ENCODE measurements around the gene HS1BP3. TPM values are rescaled to one million over a fixed set of nuclear protein-coding genes. Genes with fewer than 3 reads are reported as not detected.
A peak's percentile ranks its signal among the peaks of the same experiment; 100 is the strongest.

The HS1BP3 gene, protein sequence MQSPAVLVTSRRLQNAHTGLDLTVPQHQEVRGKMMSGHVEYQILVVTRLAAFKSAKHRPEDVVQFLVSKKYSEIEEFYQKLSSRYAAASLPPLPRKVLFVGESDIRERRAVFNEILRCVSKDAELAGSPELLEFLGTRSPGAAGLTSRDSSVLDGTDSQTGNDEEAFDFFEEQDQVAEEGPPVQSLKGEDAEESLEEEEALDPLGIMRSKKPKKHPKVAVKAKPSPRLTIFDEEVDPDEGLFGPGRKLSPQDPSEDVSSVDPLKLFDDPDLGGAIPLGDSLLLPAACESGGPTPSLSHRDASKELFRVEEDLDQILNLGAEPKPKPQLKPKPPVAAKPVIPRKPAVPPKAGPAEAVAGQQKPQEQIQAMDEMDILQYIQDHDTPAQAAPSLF
- total RNA-seq: 10 to 100 TPM; 17.4 to 25.7 (median 22.8) TPM
- 25.1 TPM for total RNA-seq (2013)

DNA sequence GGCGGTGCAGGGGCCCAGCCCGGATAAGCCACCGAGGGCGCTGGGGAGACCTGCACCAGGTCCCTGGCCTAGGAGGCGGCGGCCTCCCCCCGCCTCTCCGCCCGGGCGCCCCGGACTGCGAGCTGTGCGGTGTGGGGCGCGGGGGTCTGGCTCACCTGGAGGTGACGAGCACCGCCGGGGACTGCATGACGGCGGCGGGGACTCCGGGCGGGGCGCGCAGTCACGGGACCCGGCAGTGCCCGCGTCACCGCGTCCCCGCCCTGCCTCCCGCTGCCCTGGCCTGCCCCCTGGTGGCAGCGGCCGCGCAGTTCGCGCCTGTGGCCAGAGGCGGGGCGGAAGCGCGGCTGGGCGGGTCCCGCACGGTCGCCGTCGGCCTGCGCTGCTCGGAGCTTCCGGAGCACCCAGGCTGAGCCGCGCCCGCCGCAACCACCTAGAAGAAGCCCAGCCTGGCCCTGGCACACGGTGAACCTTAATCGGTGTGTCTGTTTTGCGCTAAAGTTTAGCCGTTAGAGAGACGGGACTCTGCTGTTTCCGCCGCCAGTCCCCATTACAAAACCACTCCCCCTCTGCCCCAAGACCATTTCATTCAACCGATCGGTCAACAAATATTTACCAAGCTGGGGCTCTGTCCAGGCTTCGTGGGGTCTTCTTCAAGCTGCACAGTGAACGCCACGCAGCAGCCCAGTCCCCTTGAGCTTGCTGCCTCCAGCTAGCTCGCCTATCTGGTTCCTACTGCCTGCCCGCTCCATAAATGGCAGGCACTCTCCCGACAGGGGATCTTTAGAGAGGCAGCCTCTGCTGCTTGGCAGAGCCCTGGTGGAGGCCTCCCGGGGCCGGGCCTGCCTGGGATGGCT is at the start of gene HS1BP3:
Gene HS1BP3 (minus strand): TSS at position 222 of the 854 bp plus-strand sequence. CDS start 35 bp downstream, at position 187.
- H3K4me1 Mint-ChIP-seq: peaks cover 42 to 49% of the 10 kb centered on the region in 2 donors
- Histone ChIP-seq H3K27me3 (ENCODE audit: control insufficient read depth, insufficient read depth, low read length) (no peaks in the 10 kb centered on the region), H3K36me3 (ENCODE audit: control insufficient read depth, insufficient read depth, low read length) (no peaks in the 10 kb centered on the region), H3K9me3 (ENCODE audit: control insufficient read depth, insufficient read depth, low read length) (no peaks in the 10 kb centered on the region), H3K4me1 (ENCODE audit: control insufficient read depth, insufficient read depth, low read length) (peaks cover 30% of the 10 kb centered on the region), H3K27ac (ENCODE audit: low read length) (peak within 1 kb of the TSS; percentile 88), H3K4me3 (ENCODE audit: low read length) (peak within 1 kb of the TSS; percentile 81)
- H3K4me3 Mint-ChIP-seq: peak within 1 kb of the TSS; percentile 94
- H3K36me3 Mint-ChIP-seq: no peaks in the 10 kb centered on the region
- H3K27ac Mint-ChIP-seq: peak within 1 kb of the TSS; percentile 92 to 93
- peak; percentile 96 to 97 for DNase-seq
- 2% methylated on average over 72 of the region's 72 CpGs for whole genome bisulfite sequencing (ENCODE audit: insufficient coverage)
- TF ChIP-seq, protein P1, sequence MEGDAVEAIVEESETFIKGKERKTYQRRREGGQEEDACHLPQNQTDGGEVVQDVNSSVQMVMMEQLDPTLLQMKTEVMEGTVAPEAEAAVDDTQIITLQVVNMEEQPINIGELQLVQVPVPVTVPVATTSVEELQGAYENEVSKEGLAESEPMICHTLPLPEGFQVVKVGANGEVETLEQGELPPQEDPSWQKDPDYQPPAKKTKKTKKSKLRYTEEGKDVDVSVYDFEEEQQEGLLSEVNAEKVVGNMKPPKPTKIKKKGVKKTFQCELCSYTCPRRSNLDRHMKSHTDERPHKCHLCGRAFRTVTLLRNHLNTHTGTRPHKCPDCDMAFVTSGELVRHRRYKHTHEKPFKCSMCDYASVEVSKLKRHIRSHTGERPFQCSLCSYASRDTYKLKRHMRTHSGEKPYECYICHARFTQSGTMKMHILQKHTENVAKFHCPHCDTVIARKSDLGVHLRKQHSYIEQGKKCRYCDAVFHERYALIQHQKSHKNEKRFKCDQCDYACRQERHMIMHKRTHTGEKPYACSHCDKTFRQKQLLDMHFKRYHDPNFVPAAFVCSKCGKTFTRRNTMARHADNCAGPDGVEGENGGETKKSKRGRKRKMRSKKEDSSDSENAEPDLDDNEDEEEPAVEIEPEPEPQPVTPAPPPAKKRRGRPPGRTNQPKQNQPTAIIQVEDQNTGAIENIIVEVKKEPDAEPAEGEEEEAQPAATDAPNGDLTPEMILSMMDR (IDR thresholded peaks at IDR 0.05): peak; percentile 84
- no peaks in the 10 kb centered on the region for H3K9me3 Mint-ChIP-seq
- peak; percentile 92 to 98 (median 93) for ATAC-seq
- peaks cover 6 to 7% of the 10 kb centered on the region in 2 donors for H3K27me3 Mint-ChIP-seq (ENCODE audit: low read depth in 2 of 2)
- intact Hi-C loops (cut with micrococcal nuclease): loop anchor here (2.0 to 5.0 kb wide), 2 partner anchors 74 to 300 kb away; partner anchors contain the start of gene PUM2

DNA sequence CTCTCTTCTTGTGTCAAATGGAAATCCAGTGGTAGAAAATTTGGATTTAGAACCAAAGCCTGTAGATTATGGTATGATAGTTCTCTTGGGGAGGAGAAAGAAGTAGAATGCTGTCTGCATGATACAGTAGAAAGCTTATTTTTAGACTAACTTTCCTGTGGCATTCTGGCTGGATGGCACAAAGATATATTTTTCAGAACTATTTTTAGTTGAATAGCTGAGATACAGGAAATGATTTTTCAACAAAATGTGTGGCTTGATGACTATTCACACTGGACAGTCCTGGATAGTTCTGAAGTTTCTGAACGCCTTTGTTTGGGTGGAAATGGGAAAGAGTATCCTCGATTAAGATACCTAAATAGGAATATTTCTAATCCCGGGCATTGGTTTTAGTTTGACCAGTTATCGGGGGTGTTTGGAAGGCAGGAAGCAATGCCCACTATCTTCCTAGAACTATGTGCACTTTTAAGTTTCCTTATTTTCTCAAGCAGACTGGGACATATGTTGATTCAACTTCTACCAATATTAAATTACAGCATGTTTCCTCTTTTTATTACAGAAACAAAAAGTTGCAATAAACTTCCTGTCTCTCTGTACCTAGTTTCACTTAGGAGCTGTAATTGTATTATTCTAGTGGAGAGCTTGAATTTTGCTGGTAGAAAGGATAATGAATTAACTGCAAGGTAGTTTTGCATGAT is 48.2 kb upstream of the HS1BP3 start:
- TF ChIP-seq, protein P1 (IDR thresholded peaks at IDR 0.05): no peak
- peaks cover 12 to 13% of the 10 kb centered on the region in 2 donors for H3K4me1 Mint-ChIP-seq
- no peaks in the 10 kb centered on the region for H3K36me3 Mint-ChIP-seq
- Histone ChIP-seq H3K36me3 (ENCODE audit: control insufficient read depth, insufficient read depth, low read length) (no peaks in the 10 kb centered on the region), H3K4me1 (ENCODE audit: control insufficient read depth, insufficient read depth, low read length) (no peaks in the 10 kb centered on the region), H3K27ac (ENCODE audit: low read length) (no peak overlapping the region), H3K9me3 (ENCODE audit: control insufficient read depth, insufficient read depth, low read length) (no peaks in the 10 kb centered on the region), H3K4me3 (ENCODE audit: low read length) (no peak overlapping the region), H3K27me3 (ENCODE audit: control insufficient read depth, insufficient read depth, low read length) (no peaks in the 10 kb centered on the region)
- intact Hi-C loops (cut with micrococcal nuclease): no loop called here
- no peaks in the 10 kb centered on the region for H3K9me3 Mint-ChIP-seq
- ATAC-seq: no peak
- DNase-seq: no peak
- WGBS (ENCODE audit: insufficient coverage): 15% methylated on average over 2 of the region's 4 CpGs
- H3K4me3 Mint-ChIP-seq: no peak overlapping the region
- H3K27me3 Mint-ChIP-seq (ENCODE audit: low read depth in 2 of 2): no peaks in the 10 kb centered on the region
- peak overlapping the region in 1 of 2 donors; percentile 10 for H3K27ac Mint-ChIP-seq

DNA sequence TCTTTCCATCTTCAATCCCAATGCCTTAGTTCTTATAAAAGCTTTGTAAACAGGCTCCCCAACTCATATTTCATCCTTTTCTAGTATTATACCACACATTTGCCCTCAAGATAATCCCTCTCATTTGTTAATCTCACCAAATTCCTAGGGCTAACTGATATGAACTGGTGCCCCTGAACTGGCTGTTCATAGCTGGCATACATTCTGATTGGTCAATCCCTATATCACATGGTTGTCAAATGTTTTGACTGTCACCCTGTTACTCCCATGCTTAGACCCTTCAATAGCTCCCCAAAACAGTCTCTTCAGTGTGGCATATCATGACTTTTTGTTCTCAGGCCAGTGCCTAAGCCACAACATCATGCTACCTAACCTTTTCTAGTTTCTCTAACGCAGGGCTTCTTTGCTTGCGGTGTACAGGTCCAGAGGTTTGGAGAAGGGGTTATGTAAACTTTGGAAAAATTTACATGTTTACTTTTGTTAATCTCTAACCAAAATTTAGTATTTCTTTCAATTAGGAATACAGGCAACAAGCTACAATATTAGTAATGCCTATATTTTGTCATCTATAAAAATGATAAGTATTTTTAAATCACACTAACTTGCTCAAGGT is 46.5 kb upstream of the HS1BP3 start:
- no peaks in the 10 kb centered on the region for H3K9me3 Mint-ChIP-seq
- no peak for ATAC-seq
- H3K4me3 Mint-ChIP-seq: no peak overlapping the region
- no peak overlapping the region for H3K4me3 ChIP-seq (ENCODE audit: low read length)
- WGBS (ENCODE audit: insufficient coverage): no CpG with 5 or more reads among the region's 2 CpGs
- no peaks in the 10 kb centered on the region for H3K27me3 ChIP-seq (ENCODE audit: control insufficient read depth, insufficient read depth, low read length)
- intact Hi-C loops (cut with micrococcal nuclease): no loop called here
- H3K27me3 Mint-ChIP-seq (ENCODE audit: low read depth in 2 of 2): no peaks in the 10 kb centered on the region
- no peaks in the 10 kb centered on the region for H3K4me1 ChIP-seq (ENCODE audit: control insufficient read depth, insufficient read depth, low read length)
- no peaks in the 10 kb centered on the region for H3K36me3 Mint-ChIP-seq
- TF ChIP-seq, protein P1 (IDR thresholded peaks at IDR 0.05): no peak
- H3K9me3 ChIP-seq (ENCODE audit: control insufficient read depth, insufficient read depth, low read length): no peaks in the 10 kb centered on the region
- H3K36me3 ChIP-seq (ENCODE audit: control insufficient read depth, insufficient read depth, low read length): peaks cover 2% of the 10 kb centered on the region
- no peak overlapping the region for H3K27ac ChIP-seq (ENCODE audit: low read length)
- no peak overlapping the region for H3K27ac Mint-ChIP-seq
- peaks cover 12 to 13% of the 10 kb centered on the region in 2 donors for H3K4me1 Mint-ChIP-seq
- DNase-seq: no peak

Measured in natural killer cell (primary cell).